GM10266 (cell line): ENCODE results near the gene CELA2A.
"Not testable (repeated sequence)": the region's sequence is repeated elsewhere in the genome, so short reads cannot be mapped to it uniquely, and the experiment has no call there.

ENCODE experiments used
- DNase-seq: peaks from one replicate; pipeline ENCODE4 v3.0.0; 2012; ENCODE audit errors: extremely low spot score
- TF ChIP-seq, protein P1 (sequence below): IDR thresholded peaks from 2 replicates; pipeline ENCODE4 v1.5.1; 2012; ENCODE audit warnings: mild to moderate bottlenecking, low read depth; ENCODE audit not compliant: control insufficient read depth, insufficient read depth; ENCODE audit errors: missing control alignments

CELA2A gene

DNA sequence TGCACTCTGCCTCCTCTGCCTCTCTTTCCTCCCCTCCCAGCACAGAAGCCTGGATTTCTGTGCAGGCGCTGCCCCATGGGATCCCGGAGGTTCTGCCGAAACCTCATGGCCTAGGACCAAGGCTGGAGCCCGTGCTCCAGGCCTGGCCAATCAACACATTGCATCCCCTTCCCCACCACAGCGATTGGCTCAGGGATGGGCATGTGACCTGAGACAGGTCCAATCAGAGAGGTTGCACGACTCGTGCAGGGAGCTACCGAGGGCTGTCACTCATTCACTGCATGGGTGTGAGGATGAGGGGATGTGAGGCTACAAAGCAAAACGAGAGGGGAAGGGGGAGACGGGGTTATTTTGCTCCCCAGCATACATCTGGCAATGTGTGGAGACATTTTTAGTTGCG, 16.1 kb downstream of the CELA2A start:
- no peak for DNase-seq
- TF ChIP-seq, protein P1, sequence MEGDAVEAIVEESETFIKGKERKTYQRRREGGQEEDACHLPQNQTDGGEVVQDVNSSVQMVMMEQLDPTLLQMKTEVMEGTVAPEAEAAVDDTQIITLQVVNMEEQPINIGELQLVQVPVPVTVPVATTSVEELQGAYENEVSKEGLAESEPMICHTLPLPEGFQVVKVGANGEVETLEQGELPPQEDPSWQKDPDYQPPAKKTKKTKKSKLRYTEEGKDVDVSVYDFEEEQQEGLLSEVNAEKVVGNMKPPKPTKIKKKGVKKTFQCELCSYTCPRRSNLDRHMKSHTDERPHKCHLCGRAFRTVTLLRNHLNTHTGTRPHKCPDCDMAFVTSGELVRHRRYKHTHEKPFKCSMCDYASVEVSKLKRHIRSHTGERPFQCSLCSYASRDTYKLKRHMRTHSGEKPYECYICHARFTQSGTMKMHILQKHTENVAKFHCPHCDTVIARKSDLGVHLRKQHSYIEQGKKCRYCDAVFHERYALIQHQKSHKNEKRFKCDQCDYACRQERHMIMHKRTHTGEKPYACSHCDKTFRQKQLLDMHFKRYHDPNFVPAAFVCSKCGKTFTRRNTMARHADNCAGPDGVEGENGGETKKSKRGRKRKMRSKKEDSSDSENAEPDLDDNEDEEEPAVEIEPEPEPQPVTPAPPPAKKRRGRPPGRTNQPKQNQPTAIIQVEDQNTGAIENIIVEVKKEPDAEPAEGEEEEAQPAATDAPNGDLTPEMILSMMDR = no peak

DNA sequence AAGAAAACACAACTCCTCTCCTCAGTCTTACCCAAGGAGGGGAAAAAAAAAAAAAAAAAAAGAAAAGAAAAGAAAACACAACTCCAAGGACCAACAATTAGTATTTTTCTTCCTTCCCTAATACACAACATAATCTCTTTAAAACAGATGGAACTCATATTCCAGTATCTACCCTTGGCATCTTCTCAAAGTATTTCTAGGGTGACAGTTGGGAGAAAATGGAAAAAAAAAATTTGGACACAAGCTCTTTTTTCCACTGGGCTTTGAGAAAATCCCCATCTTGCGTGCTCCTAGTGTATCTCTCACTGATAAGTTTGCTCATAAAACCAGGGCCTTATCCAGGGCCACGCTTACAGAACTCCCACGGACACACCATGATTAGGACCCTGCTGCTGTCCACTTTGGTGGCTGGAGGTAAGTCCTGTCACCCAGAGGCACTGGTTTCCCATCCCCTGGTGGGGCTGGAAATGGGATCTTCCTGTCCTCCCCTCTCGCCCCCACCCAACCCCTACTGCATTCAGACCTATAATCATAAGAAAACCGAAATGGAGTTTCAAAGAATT, 19.3 kb downstream of the CELA2A start, which contains the start of gene CELA2B:
Gene CELA2B (plus strand): TSS at position 353 of the 563 bp plus-strand sequence. CDS start 22 bp downstream, at position 375.
- TF ChIP-seq, protein P1 = no peak
- no peak for DNase-seq

DNA sequence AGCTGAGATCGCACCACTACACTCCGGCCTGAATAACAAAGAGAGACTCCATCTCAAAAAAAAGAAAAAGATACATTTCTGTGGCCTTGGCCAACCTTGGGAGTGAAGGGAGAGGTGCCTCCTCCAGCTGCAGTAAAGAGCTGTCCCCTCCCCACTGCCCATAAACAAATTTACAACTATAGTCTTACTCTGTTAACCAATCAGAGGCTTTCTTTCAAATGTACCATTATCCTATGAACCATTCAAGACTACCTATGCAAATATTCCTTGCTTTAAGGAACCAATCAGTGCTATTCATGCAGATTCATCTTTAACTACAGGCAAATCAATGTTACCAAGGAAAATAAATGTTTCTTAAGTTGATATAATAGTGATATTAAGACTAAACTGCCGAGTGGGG, 20.4 kb downstream of the CELA2A start:
- no peak for DNase-seq
- TF ChIP-seq, protein P1 = no peak

DNA sequence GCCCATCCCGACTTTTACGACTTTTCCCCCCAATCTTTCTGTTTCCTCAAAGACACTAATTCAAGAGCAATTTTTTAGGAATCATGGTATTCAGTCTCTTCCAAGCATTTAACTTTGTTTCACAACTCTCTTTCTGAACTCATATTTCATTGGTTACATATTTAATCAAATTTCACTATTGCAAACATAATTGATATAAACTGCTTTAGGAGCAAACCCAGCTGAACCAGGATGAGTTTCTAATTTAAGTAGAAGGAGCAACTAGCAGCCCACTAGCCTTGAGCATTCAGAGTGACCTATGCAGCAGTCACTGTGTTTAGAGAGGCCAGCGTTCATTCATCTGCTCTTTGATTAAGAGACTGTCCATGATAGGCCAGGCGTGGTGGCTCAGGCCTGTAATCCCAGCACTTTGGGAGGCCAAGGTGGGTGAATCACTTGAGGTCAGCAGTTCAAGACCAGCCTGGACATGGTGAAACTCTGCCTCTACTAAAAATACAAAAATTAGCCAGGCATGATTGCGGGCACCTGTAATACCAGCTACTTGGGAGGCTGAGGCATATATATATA, 21.2 kb downstream of the CELA2A start:
- TF ChIP-seq, protein P1 = no peak
- no peak for DNase-seq

DNA sequence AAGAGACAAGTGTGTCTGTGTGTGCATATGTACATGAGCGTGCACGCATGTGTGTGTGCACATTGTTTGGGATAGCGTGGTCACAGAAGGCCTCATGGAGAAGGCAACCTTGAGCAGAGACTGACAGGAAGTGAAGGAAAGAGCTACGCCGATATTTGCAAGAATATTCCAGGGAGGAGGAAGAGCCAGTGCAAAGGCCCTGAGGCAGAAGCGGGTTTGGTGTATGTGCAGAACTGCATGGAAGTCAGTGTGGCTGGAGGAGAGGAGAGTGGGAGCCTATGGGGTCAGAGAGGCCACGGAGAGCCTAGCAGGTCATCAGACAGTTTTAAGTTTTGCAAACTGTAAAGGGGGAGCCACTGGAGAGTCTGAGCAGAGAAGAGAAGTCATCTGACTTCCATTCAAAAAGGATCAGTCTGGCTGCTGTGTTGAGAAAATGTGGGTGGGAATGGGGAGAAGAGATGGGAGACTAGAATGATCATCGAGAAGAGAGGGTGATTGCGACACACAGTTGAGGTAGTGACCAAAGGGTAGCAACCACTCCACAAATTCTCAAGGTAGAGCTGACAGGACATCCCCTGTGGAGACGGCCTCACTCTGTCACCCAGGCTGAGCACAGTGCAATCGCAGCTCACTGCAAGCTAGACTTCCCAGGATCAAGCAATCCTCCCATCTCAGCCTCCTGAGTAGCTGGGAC, 23.3 kb downstream of the CELA2A start:
- TF ChIP-seq, protein P1 = no peak
- no peak for DNase-seq

DNA sequence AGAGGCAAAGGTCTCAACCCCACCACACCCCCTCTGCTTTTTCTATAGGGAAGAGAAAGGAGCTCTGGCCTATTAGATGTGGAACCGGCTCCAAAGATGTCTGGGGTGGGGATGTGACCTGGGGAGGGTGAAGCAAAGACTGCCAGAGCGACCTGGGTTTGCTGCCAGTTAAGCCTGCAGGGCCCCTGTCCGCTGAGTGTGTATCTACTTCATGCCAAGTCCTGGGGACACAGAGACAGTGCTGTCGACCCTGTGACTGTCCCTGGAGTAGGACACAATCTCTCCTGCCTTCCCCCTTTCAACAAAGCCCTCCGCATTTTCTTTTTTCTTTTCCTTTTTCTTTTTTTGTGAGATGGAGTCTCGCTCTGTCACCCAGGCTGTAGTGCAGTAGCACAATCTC, 25.9 kb downstream of the CELA2A start:
- DNase-seq = not testable (repeated sequence)

DNA sequence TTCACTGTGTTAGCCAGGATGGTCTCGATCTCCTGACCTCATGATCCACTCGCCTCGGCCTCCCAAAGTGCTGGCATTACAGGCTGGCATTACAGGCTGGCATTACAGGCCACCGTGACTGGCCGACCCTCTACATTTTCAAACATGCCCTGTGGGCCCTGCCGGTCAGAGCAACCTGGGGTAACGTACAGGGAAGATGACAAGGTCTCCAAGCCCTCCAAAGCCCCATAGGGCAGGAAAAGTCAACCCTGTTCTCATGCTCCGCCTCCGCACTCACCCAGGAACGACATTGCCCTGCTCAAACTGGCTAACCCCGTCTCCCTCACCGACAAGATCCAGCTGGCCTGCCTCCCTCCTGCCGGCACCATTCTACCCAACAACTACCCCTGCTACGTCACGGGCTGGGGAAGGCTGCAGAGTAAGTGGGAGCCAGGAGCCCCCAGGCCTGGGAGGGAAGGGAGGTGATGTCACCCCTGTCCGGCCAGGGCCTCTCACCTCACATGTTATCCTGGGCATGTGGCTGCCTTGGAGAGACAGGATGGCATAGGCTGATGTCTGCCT, 26.5 kb downstream of the CELA2A start:
- not testable (repeated sequence) for DNase-seq

DNA sequence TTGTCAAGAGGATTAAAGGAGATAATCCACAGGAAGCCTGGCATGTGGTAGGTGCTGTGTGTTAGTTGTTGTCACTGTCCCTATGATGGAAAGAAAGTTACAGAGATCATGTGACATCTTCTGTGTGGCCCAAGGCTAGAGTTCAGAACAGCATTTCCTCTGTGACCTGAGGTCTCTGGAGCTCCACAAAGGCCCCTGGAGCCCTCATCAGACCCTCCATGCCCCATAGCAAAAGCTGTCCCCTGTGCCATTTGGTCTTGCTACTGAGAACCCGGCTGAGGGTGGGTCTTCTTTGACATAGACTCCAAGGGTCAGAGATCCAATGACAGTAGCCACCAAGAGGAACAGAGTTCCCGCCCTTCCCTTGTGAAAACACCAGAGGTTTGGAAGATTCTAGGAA, 27.4 kb downstream of the CELA2A start:
- DNase-seq = no peak
- TF ChIP-seq, protein P1 = no peak

DNA sequence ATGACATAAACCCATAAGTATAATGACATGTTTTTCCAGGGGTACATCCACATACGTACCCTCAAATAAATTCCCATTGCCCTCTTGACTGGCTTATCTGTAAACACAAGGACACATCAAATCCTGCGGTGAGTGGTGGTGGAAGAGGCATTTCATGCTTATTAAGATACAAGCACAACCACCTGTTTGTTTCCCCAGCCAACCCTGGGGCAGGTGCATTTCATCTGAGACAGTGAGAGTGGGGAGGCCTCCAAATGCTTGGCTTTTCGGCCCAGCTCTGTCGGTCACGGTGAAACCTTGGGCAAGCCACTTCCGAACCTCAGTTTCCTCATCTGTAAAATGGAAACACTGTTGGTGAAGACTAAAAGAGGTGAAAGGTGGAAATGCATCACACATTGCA, 27.9 kb downstream of the CELA2A start:
- DNase-seq = not testable (repeated sequence)
